Sigmoid colon (tissue), 4 donors: Measurements from ENCODE around the gene SCN4A.

ENCODE experiments used
- EP300 ChIP-seq, 4 donors: sonication (generic); formaldehyde crosslinking; IDR thresholded peaks; one replicate each; pipeline ENCODE4 v1.6.1; 2017; ENCODE audit warnings: antibody characterized with exemption in 4 of 4
- POLR2A ChIP-seq, 2 donors: fragments of 450-650 bp; IDR thresholded peaks; one replicate each; pipeline ENCODE4 v1.6.1; 2016; ENCODE audit warnings: antibody characterized with exemption in 2 of 2, mild to moderate bottlenecking in 2 of 2, moderate library complexity in 2 of 2
- POLR2AphosphoS5 ChIP-seq, 4 donors: sonication (generic); formaldehyde crosslinking; IDR thresholded peaks; one replicate each; pipeline ENCODE4 v1.6.1; 2017; ENCODE audit warnings: antibody characterized with exemption in 4 of 4
- TF ChIP-seq, protein P1 (sequence below), 4 experiments: fragments of 450-650 bp in 3 of 4; fragments of 200-600 bp in 1 of 4; IDR thresholded peaks; one replicate each; pipeline ENCODE4 v1.5.1; 2016 to 2019; ENCODE audit warnings: antibody characterized with exemption in 4 of 4, mild to moderate bottlenecking in 3 of 4, moderate library complexity in 2 of 4

DNA sequence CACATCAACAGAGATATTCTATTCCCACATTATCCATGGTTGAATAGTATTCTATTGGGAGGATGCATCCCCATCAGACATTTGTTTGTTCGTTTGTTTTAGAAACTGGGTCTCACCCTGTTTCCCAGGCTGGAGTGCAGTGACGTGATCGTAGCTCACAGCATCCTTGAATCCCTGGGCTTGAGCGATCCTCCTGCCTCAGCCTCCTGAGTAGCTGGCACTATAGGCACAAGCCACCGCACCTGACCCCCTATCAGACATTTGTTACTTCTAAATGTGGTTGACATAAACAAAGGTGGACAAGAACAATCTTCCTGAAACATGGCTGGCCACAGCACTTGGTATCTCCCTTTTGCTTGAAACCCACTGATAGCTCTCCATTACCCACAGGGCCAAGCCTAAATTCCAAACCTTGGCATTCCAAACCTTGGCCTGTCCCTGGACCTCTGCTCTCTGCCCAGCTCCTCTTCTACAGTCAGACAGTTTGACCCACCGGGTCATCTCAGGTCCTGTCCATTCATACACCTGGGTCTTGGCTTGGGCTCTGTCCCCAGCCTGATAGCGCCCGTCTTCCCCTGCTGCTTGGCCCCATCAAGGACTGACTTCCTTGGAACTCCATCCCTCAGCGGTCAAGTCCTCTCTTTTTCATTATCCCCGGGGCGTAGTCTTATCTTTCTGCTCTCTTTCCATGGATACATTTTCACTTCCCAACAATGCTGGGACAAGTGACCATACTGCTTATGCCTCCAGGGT, 23.9 kb upstream of the SCN4A start:
- TF ChIP-seq, protein P1, sequence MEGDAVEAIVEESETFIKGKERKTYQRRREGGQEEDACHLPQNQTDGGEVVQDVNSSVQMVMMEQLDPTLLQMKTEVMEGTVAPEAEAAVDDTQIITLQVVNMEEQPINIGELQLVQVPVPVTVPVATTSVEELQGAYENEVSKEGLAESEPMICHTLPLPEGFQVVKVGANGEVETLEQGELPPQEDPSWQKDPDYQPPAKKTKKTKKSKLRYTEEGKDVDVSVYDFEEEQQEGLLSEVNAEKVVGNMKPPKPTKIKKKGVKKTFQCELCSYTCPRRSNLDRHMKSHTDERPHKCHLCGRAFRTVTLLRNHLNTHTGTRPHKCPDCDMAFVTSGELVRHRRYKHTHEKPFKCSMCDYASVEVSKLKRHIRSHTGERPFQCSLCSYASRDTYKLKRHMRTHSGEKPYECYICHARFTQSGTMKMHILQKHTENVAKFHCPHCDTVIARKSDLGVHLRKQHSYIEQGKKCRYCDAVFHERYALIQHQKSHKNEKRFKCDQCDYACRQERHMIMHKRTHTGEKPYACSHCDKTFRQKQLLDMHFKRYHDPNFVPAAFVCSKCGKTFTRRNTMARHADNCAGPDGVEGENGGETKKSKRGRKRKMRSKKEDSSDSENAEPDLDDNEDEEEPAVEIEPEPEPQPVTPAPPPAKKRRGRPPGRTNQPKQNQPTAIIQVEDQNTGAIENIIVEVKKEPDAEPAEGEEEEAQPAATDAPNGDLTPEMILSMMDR (IDR thresholded peaks at IDR 0.05): no peak
- TF ChIP-seq POLR2AphosphoS5 (IDR thresholded peaks at IDR 0.05) (no peak), POLR2A (IDR thresholded peaks at IDR 0.05) (no peak), EP300 (IDR thresholded peaks at IDR 0.05) (no peak)
